Adrenal gland (tissue), 5 donors: ENCODE data around the gene SGIP1.

Experiments
- POLR2A ChIP-seq, 2 donors: fragments of 450-650 bp; IDR thresholded peaks; one replicate each; pipeline ENCODE4 v1.6.1; 2017; ENCODE audit warnings: antibody characterized with exemption in 2 of 2, mild to moderate bottlenecking in 2 of 2, moderate library complexity in 1 of 2
- TF ChIP-seq, protein P1 (sequence below), 6 experiments: fragments of 450-650 bp in 4 of 6; fragments of 200-600 bp in 2 of 6; sonication (generic) in 1 of 6; IDR thresholded peaks; 1 replicate in 5 of 6; 2 replicates in 1 of 6; pipeline versions ENCODE4 v1.5.1 to v1.8.0; 2016 to 2021; ENCODE audit warnings: antibody characterized with exemption in 6 of 6, mild to moderate bottlenecking in 2 of 6, moderate library complexity in 1 of 6
- donor health status: DM: no; HTN: no; CAD: no.

DNA sequence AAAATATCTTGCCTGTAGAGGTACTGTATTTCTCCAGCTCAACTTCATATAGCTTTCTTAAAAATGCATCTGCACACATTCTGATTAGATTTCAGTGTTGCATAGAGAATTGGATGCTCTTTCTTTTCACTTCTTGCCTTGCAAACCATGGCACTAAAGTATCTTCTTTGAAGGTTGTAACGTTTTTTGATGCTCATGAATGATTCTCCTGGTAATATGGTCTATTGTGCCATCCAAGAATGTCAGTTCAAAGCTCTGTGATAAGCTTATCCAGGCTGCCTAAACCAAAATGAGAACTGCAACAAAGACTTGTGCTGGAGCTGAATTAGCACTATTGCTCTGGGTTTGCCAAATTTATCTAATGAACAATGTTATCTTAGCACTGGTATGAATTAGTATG lies 1.9 kb downstream of the SGIP1 start:
- TF ChIP-seq, protein P1, sequence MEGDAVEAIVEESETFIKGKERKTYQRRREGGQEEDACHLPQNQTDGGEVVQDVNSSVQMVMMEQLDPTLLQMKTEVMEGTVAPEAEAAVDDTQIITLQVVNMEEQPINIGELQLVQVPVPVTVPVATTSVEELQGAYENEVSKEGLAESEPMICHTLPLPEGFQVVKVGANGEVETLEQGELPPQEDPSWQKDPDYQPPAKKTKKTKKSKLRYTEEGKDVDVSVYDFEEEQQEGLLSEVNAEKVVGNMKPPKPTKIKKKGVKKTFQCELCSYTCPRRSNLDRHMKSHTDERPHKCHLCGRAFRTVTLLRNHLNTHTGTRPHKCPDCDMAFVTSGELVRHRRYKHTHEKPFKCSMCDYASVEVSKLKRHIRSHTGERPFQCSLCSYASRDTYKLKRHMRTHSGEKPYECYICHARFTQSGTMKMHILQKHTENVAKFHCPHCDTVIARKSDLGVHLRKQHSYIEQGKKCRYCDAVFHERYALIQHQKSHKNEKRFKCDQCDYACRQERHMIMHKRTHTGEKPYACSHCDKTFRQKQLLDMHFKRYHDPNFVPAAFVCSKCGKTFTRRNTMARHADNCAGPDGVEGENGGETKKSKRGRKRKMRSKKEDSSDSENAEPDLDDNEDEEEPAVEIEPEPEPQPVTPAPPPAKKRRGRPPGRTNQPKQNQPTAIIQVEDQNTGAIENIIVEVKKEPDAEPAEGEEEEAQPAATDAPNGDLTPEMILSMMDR (IDR thresholded peaks at IDR 0.05) = no peak
- TF ChIP-seq POLR2A (IDR thresholded peaks at IDR 0.05) = no peak
